HG03066 (cell line): ENCODE results near the gene RAB5B.
"Not testable (repeated sequence)": the region's sequence is repeated elsewhere in the genome, so short reads cannot be mapped to it uniquely, and the experiment has no call there.

Source experiments
- ATAC-seq: cut with Tn5 transposase; IDR thresholded peaks from one replicate; pipeline ENCODE4 v1.9.1; 2021; ENCODE audit warnings: low read depth; ENCODE audit not compliant: unreplicated experiment

Gene RAB5B

GRCh38 chr12:56011509-56012090 is 37.7 kb downstream of the RAB5B start:
- ATAC-seq = no peak

DNA sequence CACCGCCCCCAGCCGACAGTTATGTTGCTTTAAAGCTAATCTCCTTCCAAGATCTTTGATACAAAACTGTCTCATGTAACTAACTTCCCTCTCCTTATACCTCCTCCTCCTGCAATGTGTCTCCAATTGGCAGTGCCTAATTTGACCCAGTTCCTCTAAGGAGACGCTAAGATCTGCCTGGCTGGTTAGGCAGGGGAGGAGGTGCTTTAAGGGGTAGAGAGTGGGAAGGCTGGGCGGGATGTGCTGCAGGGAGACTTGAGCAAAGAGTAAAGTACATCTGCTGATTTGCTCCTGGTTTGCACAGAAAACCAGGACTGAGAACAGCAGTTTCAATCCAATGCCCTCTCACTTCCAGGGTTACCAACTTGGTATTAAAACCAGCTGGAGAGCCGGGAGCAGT is 39.6 kb downstream of the RAB5B start:
- no peak for ATAC-seq

GRCh38 chr12:56014205-56014604 is 40.3 kb downstream of the RAB5B start:
- ATAC-seq = no peak

- no peak for ATAC-seq
Measured at GRCh38 chr12:56017181-56017580, 43.3 kb downstream of the RAB5B start.

DNA sequence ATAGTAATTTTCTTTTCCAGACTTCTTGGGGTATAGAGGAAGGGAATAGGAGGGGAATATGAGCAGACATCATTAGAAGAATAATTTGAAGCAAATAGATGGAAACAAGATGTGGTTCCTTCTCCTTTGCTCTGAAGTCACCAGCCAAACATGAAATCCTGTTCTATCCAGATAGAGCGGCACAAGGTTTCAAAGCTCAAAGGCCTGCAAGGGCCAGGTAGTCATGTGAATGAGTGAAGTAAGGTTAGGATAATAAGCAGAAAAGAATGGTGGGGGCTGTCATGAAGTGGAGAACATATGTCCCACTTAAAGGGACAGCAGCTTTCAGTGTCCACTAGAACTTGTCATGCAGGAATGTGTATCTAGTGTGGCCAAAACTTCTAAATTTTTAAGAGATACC is 44.5 kb downstream of the RAB5B start:
- ATAC-seq = no peak

DNA sequence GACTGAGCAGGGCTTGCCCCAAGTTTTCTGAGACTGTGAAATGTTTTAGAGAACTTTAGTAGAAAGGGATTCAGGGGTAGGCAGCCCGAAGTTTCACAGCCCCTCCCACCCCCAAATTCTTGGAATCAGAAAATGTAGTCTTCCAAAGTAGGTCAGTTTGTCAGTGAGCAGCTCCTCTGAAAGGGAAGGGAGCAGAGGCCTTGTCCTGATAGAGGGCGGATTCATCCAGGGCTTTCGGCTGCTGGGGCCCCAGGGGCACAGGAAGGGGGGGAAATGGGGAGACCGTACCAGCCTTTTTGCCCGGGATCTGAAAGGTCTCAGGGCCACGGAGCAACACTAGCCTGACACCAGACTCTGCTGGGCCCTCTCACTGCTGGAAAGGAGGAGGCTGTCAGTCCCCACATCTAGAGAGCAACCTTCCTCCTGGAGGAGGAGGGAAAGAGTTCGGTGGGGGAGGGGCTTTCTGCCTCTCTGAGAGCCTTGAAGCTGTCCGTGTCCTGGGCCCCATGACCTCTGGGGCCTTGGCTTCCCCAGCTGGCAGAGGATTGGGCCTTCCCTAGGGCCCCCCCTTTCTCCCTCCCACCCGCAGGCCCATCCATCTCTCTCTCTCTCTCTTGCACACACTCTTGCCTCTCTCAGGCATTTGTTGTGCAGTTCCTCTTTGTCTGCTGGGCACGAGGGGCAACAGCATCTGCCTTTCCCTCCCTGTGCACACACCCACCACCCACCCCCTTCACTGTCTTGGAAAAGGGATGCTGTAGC is 46.7 kb downstream of the RAB5B start, which contains the start of gene IKZF4:
IKZF4 (plus strand) TSS at position 621 of the 762 bp plus-strand sequence. CDS start 451 bp downstream, outside the sequence.
- no peak for ATAC-seq

GRCh38 chr12:56021889-56022497 is 48.1 kb downstream of the RAB5B start:
- ATAC-seq = no peak

GRCh38 chr12:56028511-56029165 is 54.8 kb downstream of the RAB5B start:
- no peak for ATAC-seq

- ATAC-seq = no peak
Measured at GRCh38 chr12:56029166-56029519, 55.3 kb downstream of the RAB5B start.

GRCh38 chr12:56029666-56030293 is 55.9 kb downstream of the RAB5B start:
- no peak for ATAC-seq

GRCh38 chr12:56031987-56032386 is 58.1 kb downstream of the RAB5B start:
- no peak for ATAC-seq

DNA sequence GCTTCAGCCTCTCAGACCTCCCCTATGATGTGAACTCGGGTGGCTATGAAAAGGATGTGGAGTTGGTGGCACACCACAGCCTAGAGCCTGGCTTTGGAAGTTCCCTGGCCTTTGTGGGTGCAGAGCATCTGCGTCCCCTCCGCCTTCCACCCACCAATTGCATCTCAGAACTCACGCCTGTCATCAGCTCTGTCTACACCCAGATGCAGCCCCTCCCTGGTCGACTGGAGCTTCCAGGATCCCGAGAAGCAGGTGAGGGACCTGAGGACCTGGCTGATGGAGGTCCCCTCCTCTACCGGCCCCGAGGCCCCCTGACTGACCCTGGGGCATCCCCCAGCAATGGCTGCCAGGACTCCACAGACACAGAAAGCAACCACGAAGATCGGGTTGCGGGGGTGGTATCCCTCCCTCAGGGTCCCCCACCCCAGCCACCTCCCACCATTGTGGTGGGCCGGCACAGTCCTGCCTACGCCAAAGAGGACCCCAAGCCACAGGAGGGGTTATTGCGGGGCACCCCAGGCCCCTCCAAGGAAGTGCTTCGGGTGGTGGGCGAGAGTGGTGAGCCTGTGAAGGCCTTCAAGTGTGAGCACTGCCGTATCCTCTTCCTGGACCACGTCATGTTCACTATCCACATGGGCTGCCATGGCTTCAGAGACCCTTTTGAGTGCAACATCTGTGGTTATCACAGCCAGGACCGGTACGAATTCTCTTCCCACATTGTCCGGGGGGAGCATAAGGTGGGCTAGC is 60.9 kb downstream of the RAB5B start:
- ATAC-seq = no peak

- ATAC-seq = no peak
Measured at GRCh38 chr12:56037161-56037560, 63.3 kb downstream of the RAB5B start.

GRCh38 chr12:56038022-56038655 is 64.3 kb downstream of the RAB5B start:
- no peak for ATAC-seq

DNA sequence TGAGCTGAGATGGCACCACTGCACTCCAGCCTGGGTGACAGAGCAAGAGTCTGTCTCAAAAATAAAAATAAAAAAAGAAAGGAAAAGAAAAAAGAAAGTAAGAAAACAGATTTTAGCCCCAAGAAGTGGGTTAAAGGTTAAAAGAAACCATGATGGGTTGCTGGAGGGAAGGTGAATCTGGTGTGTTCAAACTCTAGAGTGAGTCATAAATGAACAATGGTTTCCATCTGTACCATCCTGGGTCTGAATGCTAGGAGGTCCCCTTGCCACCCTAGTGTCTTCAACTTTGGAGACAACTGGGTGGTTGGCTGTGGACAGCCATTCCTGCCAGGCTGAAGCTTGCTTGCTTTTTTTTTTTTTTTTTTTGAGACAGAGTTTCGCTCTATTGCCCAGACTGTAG is 66.3 kb downstream of the RAB5B start:
- ATAC-seq = no peak

DNA sequence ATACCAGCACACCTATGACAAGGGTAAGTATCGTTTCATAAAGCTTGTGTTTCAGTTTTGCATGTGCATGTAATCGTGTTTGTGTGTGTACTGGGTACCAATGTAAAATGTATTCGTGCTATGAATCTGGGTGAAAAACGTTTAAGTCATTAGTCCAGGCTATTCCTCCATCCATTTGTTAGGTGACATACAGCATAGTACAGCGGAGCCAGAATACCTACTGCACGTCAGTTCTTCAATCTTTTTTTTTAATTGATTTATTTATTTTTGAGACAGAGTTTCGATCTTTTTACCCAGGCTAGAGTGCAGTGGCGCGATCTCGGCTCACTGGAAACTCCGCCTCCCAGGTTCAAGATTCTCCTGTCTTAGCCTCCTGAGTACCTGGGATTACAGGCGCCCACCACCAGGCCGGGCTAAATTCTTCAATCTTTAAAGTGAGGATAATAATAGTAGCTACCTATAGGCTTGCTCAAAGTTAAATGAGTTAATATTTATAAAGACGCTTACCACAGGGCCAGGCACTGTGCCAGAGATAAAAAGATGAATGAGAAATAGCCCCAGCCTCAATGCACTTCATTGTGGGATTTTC is 67.2 kb downstream of the RAB5B start:
- ATAC-seq = peak; percentile 1

DNA sequence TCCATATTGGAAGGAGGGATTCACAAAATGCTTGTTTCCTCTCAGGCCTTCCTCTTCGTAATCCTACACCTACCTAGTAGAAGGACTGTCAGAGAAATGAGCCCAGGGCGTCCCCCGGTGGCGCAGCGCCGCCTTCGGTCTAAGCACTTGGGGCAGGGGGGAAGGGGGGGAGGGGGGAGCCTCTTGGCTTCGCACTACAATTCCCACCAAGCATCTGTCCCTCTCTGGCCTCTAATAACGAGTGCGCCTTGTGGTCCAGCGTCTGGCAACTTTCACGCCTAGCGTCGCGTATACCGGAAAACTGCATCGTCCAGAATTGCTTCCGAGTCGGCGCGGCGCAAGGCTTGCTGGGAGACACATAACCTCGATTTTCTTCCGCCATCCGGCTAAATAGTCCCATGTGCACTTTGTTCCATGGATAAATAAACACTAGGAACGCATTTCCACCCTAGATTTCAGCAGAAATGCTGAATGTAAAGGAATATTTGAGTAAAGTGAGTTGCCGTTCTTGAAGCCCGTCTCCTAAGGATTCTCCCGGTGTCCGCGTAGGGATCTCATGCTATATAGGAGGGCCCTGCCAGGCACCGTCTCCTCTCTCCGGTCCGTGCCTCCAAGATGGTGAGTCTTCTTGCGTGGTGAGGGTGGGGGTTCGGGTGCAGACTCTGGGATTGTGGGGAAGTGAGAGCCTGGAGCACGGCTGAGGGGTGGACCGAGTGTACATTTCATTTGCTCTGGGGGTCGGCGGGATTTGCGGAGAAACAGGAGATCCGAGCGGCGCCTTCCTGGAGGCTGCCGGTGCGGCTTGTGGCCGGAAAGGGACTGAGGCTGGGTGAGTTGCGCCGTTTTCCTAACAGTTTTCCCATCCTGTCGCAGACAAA is 67.9 kb downstream of the RAB5B start, which contains the start of gene RPS26:
RPS26 (plus strand) TSS at position 367 of the 878 bp plus-strand sequence; CDS start at position 616, 249 bp downstream.
- ATAC-seq = peak; percentile 94

DNA sequence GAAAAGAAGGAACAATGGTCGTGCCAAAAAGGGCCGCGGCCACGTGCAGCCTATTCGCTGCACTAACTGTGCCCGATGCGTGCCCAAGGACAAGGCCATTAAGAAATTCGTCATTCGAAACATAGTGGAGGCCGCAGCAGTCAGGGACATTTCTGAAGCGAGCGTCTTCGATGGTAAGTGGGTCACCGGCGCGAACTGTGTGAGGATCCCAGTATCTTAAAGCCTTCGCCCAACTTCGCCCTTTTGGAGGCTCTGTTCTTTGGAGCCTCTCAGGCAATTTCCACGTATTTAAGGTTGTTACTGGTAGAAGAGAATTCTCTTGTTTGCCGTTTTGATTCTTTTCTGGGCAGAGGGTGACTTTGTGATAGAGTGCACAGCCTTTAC is 68.5 kb downstream of the RAB5B start:
- ATAC-seq = not testable (repeated sequence)
